Left ventricle myocardium inferior (tissue), 1 donor: ENCODE measurements around the gene REXO5. TPM values are rescaled to one million over a fixed set of nuclear protein-coding genes. Genes with fewer than 3 reads are reported as not detected.

ENCODE experiments used
- DNase-seq: peaks from one replicate; pipeline ENCODE4 v3.0.0-alpha.2; 2020
- H3K27ac ChIP-seq: fragments of 200-600 bp; replicated peaks from 2 replicates; pipeline ENCODE4 v1.8.0; 2021
- H3K27me3 ChIP-seq: fragments of 200-600 bp; 2 replicates; pipeline ENCODE4 v1.8.0; 2021; ENCODE audit warnings: low read depth
- H3K36me3 ChIP-seq: fragments of 200-600 bp; 2 replicates; pipeline ENCODE4 v1.8.0; 2021
- H3K4me1 ChIP-seq: fragments of 200-600 bp; 2 replicates; pipeline ENCODE4 v1.8.0; 2021
- H3K4me3 ChIP-seq: fragments of 200-600 bp; 2 replicates; pipeline ENCODE4 v1.8.0; 2021; ENCODE audit warnings: mild to moderate bottlenecking, moderate library complexity
- H3K9me3 ChIP-seq: fragments of 200-600 bp; replicated peaks from 2 replicates; pipeline ENCODE4 v1.8.0; 2021
- intact Hi-C: fragments of 100-400 bp; cut with micrococcal nuclease; formaldehyde crosslinking; loops from one replicate; pipeline ENCODE4 v1.11.0; 2022
- total RNA-seq: library from RNA; stranded (reverse); fragmentation: NEBNext Ultra II Directional; extraction: Animal tissue kit (Norgen Biotek cat#: 25700); gene quantifications from one replicate; pipeline ENCODE4 v1.2.1, GENCODE V29; 2021
- TF ChIP-seq, protein P1 (sequence below): fragments of 200-600 bp; IDR thresholded peaks from 2 replicates; pipeline ENCODE4 v1.8.0; 2021; ENCODE audit warnings: antibody characterized with exemption, mild to moderate bottlenecking, borderline replicate concordance
- donor health status: DM: no; HTN: yes; CAD: no; lungs with severe emphysema.

The REXO5 gene
- total RNA-seq, 1 donor from 2014 or later: 5.9 TPM

DNA sequence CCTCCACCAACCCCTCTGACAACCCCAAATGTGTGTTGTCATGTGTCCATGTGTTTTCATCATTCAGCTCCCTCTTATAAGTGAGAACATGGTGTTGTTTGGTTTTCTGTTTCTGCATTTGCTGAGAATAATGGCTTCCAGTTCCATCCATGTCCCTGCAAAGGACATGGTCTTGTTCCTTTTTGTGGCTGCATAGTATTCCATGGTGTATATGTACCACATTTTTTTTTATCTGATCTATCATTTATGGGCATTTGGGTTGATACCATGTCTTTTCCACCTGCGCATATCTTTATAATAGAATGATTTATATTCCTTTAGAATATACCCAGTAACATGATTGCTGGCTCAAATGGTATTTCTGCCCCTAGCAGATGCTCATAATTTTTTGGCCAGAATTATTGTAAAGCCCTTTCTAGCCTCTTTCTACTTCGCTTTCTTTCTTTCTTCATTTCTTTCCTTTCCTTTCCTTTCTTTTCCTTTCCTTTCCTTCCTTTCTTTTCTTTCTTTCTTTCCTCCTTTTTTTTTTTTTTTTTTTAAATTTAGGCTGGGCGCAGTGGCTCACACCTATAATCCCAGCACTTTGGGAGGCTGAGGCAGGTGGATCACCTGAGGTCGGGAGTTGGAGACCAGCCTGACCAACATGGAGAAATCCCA, 12.7 kb downstream of the REXO5 start:
- TF ChIP-seq, protein P1, sequence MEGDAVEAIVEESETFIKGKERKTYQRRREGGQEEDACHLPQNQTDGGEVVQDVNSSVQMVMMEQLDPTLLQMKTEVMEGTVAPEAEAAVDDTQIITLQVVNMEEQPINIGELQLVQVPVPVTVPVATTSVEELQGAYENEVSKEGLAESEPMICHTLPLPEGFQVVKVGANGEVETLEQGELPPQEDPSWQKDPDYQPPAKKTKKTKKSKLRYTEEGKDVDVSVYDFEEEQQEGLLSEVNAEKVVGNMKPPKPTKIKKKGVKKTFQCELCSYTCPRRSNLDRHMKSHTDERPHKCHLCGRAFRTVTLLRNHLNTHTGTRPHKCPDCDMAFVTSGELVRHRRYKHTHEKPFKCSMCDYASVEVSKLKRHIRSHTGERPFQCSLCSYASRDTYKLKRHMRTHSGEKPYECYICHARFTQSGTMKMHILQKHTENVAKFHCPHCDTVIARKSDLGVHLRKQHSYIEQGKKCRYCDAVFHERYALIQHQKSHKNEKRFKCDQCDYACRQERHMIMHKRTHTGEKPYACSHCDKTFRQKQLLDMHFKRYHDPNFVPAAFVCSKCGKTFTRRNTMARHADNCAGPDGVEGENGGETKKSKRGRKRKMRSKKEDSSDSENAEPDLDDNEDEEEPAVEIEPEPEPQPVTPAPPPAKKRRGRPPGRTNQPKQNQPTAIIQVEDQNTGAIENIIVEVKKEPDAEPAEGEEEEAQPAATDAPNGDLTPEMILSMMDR: no peak
- Histone ChIP-seq H3K27ac (no peak overlapping the region), H3K4me3 (no peak overlapping the region), H3K36me3 (no peaks in the 10 kb centered on the region), H3K27me3 (no peaks in the 10 kb centered on the region), H3K4me1 (no peaks in the 10 kb centered on the region), H3K9me3 (no peaks in the 10 kb centered on the region)
- intact Hi-C loops: no loop called here
- DNase-seq: no peak

DNA sequence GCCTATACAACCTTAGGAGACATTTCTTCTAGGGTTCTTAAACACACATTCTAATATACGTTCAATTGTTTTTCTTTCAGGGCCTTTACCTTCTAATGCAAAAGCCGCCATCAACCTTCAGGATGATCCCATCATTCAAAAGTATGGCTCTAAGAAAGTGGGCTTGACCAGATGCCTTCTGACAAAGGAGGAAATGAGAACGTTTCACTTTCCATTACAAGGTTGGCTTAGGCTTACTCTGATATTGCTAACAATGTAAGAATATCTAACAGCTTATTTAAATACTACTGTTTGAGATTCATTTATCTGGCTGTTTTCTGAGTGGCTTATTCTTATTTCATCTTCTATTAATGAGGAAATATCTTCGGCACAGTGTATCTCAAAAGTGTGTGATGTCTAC, 15.4 kb downstream of the REXO5 start:
- TF ChIP-seq, protein P1: no peak
- H3K4me1 ChIP-seq: no peaks in the 10 kb centered on the region
- H3K9me3 ChIP-seq: no peaks in the 10 kb centered on the region
- no peaks in the 10 kb centered on the region for H3K36me3 ChIP-seq
- H3K27me3 ChIP-seq: no peaks in the 10 kb centered on the region
- no peak overlapping the region for H3K4me3 ChIP-seq
- no peak for DNase-seq
- intact Hi-C loops: no loop called here
- H3K27ac ChIP-seq: no peak overlapping the region

DNA sequence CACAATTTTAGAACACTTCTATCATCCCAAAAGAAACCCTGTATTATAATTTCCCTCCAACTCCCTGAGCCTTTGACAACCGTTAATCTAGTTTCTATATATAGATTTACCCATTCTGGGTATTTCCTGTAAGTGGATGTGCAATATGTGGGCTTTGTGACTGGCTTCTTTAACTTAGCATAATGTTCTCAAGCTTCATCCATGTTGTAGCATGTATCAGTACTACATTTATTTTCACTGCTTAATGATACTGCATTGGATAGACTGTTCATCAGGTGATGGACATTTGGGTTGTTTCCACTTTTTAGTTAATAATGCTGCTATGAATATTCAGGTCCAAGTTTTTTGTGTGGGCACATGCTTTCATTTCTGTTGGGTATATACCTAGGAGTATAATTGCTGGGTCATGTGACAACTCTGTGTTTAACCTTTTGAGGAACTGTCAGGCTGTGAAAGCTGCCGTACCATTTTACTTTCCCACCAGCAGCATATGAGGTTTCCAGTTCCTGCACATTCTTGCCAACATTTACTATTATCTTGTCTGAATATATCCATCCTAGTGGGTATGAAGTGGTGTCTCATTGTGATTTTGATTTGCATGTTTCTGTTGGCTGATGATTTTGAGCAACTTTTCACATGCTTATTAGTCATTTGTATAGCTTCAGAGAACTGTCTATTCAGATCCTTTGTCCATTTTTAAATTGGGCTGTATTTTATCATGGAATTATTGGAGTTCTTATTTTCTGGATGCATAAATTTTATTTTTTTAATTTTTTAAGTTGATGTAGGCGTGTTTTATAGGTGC, 16.4 kb downstream of the REXO5 start:
- no peaks in the 10 kb centered on the region for H3K4me1 ChIP-seq
- H3K36me3 ChIP-seq: peaks cover 7% of the 10 kb centered on the region
- H3K9me3 ChIP-seq: no peaks in the 10 kb centered on the region
- TF ChIP-seq, protein P1: no peak
- H3K27ac ChIP-seq: no peak overlapping the region
- H3K4me3 ChIP-seq: no peak overlapping the region
- DNase-seq: no peak
- intact Hi-C loops: no loop called here
- no peaks in the 10 kb centered on the region for H3K27me3 ChIP-seq

DNA sequence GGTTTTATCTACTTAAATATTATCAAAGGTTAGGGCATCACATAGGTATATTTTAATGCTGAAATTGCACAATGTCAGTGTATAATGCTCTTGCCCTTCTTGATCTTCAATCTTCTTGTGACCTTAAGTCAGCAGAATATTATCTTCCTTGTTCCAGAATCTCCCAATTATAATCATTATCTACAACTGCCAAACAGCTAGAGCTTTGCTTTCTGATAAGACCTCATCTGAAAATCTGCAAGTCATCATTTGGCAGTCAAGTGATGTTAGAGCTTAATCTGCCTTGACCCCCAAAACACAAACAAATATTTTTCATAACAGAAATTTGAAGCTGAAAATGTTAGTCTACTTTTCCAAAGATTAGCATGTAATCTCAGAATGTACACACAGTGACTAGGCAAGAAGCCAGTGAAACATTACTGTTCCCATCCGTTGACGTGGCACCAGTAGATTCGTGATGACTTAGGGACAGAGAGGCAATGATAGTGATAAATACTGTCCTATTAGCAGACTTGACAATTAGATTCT, 19.8 kb downstream of the REXO5 start:
- DNase-seq: no peak
- no peak overlapping the region for H3K4me3 ChIP-seq
- intact Hi-C loops: no loop called here
- no peaks in the 10 kb centered on the region for H3K4me1 ChIP-seq
- H3K27ac ChIP-seq: no peak overlapping the region
- H3K9me3 ChIP-seq: no peaks in the 10 kb centered on the region
- H3K27me3 ChIP-seq: no peaks in the 10 kb centered on the region
- peaks cover 7% of the 10 kb centered on the region for H3K36me3 ChIP-seq
- TF ChIP-seq, protein P1: no peak

DNA sequence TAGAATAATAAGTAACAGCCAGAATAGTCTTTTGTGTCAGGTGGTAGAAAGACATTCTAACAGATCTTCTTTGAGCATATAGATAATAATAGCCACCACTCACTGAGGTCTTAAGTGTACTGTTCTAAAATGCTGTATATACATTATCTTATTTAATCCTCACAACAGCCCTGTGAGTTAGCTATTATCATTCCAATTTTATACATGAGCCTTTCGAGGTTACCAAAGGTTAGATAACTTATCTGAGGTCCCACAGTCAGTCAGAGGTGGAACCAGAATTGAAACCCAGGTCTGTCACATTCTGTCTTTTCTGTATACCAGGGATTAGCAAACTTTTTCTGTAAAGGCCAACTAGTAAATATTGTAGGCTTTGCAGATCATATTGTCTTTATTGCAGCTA, 23.2 kb downstream of the REXO5 start:
- intact Hi-C loops: no loop called here
- no peak overlapping the region for H3K27ac ChIP-seq
- DNase-seq: no peak
- no peaks in the 10 kb centered on the region for H3K27me3 ChIP-seq
- peaks cover 11% of the 10 kb centered on the region for H3K36me3 ChIP-seq
- peaks cover 5% of the 10 kb centered on the region for H3K9me3 ChIP-seq
- peaks cover 23% of the 10 kb centered on the region for H3K4me1 ChIP-seq
- TF ChIP-seq, protein P1: no peak
- H3K4me3 ChIP-seq: no peak overlapping the region
